HG02981 (cell line): ENCODE measurements around the gene POLR3E.
A peak's percentile ranks its signal among the peaks of the same experiment; 100 is the strongest.
"Not testable (repeated sequence)": the region's sequence is repeated elsewhere in the genome, so short reads cannot be mapped to it uniquely, and the experiment has no call there.

Experiments used
- ATAC-seq: cut with Tn5 transposase; IDR thresholded peaks from one replicate; pipeline ENCODE4 v1.9.1; 2021; ENCODE audit warnings: mild to moderate bottlenecking, moderate library complexity; ENCODE audit not compliant: unreplicated experiment

Gene POLR3E

GRCh38 chr16:22292320-22292719 is 4.9 kb upstream of the POLR3E start:
- ATAC-seq, result no peak

- ATAC-seq, result no peak
These were observed 3.8 kb upstream of the POLR3E start for GRCh38 chr16:22293137-22294106.

GRCh38 chr16:22296225-22297113 is 740 bp upstream of the POLR3E start:
- ATAC-seq, result no peak

GRCh38 chr16:22297871-22298733 is 893 bp downstream of the POLR3E start:
- ATAC-seq, result peak; percentile 31

GRCh38 chr16:22299036-22299435 is 1.8 kb downstream of the POLR3E start:
- ATAC-seq, result no peak

GRCh38 chr16:22300427-22301071 is 3.3 kb downstream of the POLR3E start:
- no peak for ATAC-seq

- ATAC-seq, result not testable (repeated sequence)
These were observed 4.2 kb downstream of the POLR3E start for GRCh38 chr16:22301423-22301822.

- ATAC-seq, result no peak
These were observed 5.7 kb downstream of the POLR3E start for GRCh38 chr16:22302776-22303363.

GRCh38 chr16:22304411-22304810 is 7.2 kb downstream of the POLR3E start:
- ATAC-seq, result no peak

GRCh38 chr16:22306788-22307187 is 9.6 kb downstream of the POLR3E start:
- no peak for ATAC-seq

GRCh38 chr16:22307838-22308237 is 10.6 kb downstream of the POLR3E start:
- no peak for ATAC-seq

- ATAC-seq, result no peak
These were observed 11.8 kb downstream of the POLR3E start for GRCh38 chr16:22308824-22309520.

GRCh38 chr16:22311520-22311919 is 14.3 kb downstream of the POLR3E start:
- no peak for ATAC-seq

GRCh38 chr16:22312897-22313781 is 15.9 kb downstream of the POLR3E start:
- no peak for ATAC-seq

- ATAC-seq, result no peak
These were observed 16.8 kb downstream of the POLR3E start for GRCh38 chr16:22313876-22314470.

- no peak for ATAC-seq
These were observed 17.7 kb downstream of the POLR3E start for GRCh38 chr16:22314661-22315626.

GRCh38 chr16:22315979-22316378 is 18.8 kb downstream of the POLR3E start:
- ATAC-seq, result no peak
